Coronary artery (tissue), 2 donors: Measurements from ENCODE around the gene FHIT.

Experiments
- DNase-seq: peaks from one replicate; pipeline ENCODE4 v3.0.0-alpha.2; 2017; ENCODE audit warnings: low spot score
- H3K27ac ChIP-seq, 2 donors: fragments of 200-600 bp; sonication (generic); one replicate each; pipeline ENCODE4 v1.5.1; 2016 to 2019
- H3K4me3 ChIP-seq: fragments of 200-600 bp; sonication (generic); 2 replicates; pipeline ENCODE4 v1.5.1; 2016; ENCODE audit warnings: mild to moderate bottlenecking, moderate library complexity
- TF ChIP-seq, protein P1 (sequence below): fragments of 200-600 bp; sonication (generic); IDR thresholded peaks from one replicate; pipeline ENCODE4 v1.5.1; 2019; ENCODE audit warnings: antibody characterized with exemption

Gene FHIT

GRCh38 chr3:60913474-60913873, 337.8 kb downstream of the FHIT start:
- no peak overlapping the region for H3K27ac ChIP-seq
- TF ChIP-seq, protein P1, sequence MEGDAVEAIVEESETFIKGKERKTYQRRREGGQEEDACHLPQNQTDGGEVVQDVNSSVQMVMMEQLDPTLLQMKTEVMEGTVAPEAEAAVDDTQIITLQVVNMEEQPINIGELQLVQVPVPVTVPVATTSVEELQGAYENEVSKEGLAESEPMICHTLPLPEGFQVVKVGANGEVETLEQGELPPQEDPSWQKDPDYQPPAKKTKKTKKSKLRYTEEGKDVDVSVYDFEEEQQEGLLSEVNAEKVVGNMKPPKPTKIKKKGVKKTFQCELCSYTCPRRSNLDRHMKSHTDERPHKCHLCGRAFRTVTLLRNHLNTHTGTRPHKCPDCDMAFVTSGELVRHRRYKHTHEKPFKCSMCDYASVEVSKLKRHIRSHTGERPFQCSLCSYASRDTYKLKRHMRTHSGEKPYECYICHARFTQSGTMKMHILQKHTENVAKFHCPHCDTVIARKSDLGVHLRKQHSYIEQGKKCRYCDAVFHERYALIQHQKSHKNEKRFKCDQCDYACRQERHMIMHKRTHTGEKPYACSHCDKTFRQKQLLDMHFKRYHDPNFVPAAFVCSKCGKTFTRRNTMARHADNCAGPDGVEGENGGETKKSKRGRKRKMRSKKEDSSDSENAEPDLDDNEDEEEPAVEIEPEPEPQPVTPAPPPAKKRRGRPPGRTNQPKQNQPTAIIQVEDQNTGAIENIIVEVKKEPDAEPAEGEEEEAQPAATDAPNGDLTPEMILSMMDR = no peak
- H3K4me3 ChIP-seq = no peak overlapping the region
- no peak for DNase-seq

DNA sequence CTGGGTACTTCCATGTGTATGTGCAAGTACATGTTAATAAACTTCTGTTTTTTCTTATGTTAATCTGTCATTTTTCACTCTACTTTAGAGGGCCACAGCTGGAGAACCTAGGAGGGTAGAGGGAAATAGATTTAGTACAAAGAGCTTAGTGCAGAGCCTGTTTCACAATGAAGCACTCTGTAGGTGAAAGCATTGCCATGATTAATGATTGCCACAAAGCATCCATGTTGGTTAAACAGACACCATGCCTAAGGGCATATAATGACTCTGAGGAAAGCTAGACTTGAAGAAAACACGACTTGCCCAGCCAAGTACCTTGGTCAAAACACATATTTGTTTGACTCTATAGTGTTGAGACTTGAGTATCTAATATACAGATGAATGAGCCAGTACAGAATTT, 338.4 kb downstream of the FHIT start:
- Histone ChIP-seq H3K4me3 (no peak overlapping the region), H3K27ac (no peak overlapping the region)
- DNase-seq = no peak
- TF ChIP-seq, protein P1 = no peak

DNA sequence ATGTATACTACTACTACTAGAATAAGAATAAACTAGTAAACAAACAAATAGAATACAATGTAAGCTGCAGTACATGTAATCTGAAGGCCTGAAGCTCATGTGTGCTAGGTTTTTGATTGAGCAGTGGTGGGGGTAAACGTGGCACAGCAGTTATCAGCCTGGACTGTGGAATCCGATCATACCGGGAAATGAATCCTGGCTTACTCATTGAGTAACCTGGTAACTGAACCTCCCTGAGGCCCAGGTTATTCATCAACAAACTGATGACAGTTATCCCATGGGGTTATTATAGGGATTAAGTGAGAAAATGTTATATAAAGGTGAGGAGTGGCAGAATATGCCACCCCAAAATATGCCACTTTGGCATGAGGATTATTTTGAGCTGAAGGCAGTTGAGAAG, 339.1 kb downstream of the FHIT start:
- TF ChIP-seq, protein P1 = no peak
- H3K27ac ChIP-seq = no peak overlapping the region

GRCh38 chr3:60909526-60909925, 341.7 kb downstream of the FHIT start:
- DNase-seq = no peak
- H3K4me3 ChIP-seq = no peak overlapping the region
- no peak overlapping the region for H3K27ac ChIP-seq
- TF ChIP-seq, protein P1 = no peak

More for the DNA sequence above, 339.1 kb downstream of the FHIT start:
- DNase-seq = no peak
- H3K4me3 ChIP-seq = no peak overlapping the region

- Histone ChIP-seq H3K27ac (no peak overlapping the region), H3K4me3 (no peak overlapping the region)
- DNase-seq = no peak
- TF ChIP-seq, protein P1 = no peak
These were observed 345.0 kb downstream of the FHIT start for GRCh38 chr3:60906283-60906682.

DNA sequence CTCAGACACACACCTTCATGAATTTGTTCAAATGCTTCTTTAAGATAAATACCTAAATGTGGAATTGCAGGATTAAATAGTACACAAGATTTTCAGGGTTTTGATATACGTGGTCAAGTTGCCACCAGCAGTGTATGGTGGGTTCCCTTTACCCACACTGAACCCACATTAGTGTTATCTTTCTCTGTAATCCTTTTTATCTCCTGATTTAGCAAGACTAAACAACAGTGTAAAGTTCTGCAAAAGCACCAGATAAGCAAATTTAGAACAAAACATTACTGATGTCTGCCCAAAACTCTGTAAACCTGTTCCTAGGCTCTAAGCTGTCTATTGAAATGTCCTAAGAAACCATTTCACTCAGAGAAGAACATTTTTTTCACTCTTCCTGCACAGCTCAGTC, 352.9 kb downstream of the FHIT start:
- no peak for DNase-seq
- Histone ChIP-seq H3K4me3 (no peak overlapping the region), H3K27ac (no peak overlapping the region)
- TF ChIP-seq, protein P1 = no peak

- no peak overlapping the region for H3K27ac ChIP-seq
- no peak for DNase-seq
- TF ChIP-seq, protein P1 = no peak
- no peak overlapping the region for H3K4me3 ChIP-seq
These were observed 357.3 kb downstream of the FHIT start for GRCh38 chr3:60893946-60894345.
